ENCODE results near the gene KIR3DL3.
"Not testable (repeated sequence)": the region's sequence is repeated elsewhere in the genome, so short reads cannot be mapped to it uniquely, and the experiment has no call there.

DNA sequence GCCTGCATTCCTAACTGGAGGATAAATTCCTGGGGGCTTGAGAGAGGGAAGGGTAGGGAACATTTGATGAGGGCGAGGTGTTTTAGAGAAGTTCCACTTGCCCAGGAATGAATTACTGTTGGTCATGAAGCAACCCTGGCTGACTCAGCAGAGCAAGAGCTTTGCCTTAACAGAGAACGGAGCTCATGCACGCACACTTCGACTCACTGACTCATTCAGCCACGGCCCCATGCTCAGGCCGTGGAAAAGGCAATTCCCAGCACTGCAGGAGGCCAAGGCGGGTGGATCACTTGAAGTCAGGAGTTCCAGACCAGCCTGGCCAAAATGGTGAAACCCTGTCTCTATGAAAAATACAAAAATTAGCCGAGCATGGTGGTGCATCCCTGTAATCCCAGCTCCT, 40.0 kb downstream of the KIR3DL3 start:
- not testable (repeated sequence) for TF ChIP-seq POLR2A (conservative IDR thresholded peaks at IDR 0.05); ETV1 (tag; conservative IDR thresholded peaks at IDR 0.05; ENCODE audit: low read depth); CTCF (IDR thresholded peaks at IDR 0.05 in 2 of 3, conservative IDR thresholded peaks at IDR 0.05 in 1 of 3; ENCODE audit: insufficient read depth in 2 of 3, low read depth in 1 of 3, low read length in 3 of 3); ZBED1 (IDR thresholded peaks at IDR 0.05); POLR3A (IDR thresholded peaks at IDR 0.05; ENCODE audit: borderline replicate concordance, extremely low read depth, insufficient read depth, insufficient read length); EZH2 (IDR thresholded peaks at IDR 0.05; ENCODE audit: borderline replicate concordance, low read depth, low read length); TRIM24 (IDR thresholded peaks at IDR 0.05); ESRRB (CRISPR knock-in tag; IDR thresholded peaks at IDR 0.05; ENCODE audit: borderline replicate concordance); ZFP91 (CRISPR knock-in tag; IDR thresholded peaks at IDR 0.05); LEF1 (IDR thresholded peaks at IDR 0.05); ZNF224 (CRISPR knock-in tag; IDR thresholded peaks at IDR 0.05); ZNF232 (CRISPR knock-in tag; IDR thresholded peaks at IDR 0.05)
- TF ChIP-seq, protein P1, sequence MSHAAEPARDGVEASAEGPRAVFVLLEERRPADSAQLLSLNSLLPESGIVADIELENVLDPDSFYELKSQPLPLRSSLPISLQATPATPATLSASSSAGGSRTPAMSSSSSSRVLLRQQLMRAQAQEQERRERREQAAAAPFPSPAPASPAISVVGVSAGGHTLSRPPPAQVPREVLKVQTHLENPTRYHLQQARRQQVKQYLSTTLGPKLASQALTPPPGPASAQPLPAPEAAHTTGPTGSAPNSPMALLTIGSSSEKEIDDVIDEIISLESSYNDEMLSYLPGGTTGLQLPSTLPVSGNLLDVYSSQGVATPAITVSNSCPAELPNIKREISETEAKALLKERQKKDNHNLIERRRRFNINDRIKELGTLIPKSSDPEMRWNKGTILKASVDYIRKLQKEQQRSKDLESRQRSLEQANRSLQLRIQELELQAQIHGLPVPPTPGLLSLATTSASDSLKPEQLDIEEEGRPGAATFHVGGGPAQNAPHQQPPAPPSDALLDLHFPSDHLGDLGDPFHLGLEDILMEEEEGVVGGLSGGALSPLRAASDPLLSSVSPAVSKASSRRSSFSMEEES (CRISPR knock-in tag; IDR thresholded peaks at IDR 0.05) = not testable (repeated sequence)
